Activated CD4-positive, CD25-positive, alpha-beta regulatory T cell treated with anti-CD3 and anti-CD28 coated beads, Interleukin-2, amount 50 U/mL, for 16 hours (primary cell): ENCODE results near the gene MAN1B1.

Experiments
- DNase-seq: peaks from one replicate; pipeline ENCODE4 v3.0.0-alpha.2; 2020; ENCODE audit warnings: low read depth, low spot score

The MAN1B1 gene

GRCh38 chr9:137086531-137087408 lies at the start of gene MAN1B1:
TSS of gene MAN1B1 (plus strand) at chr9:137086985. CDS start at chr9:137087000, 15 bp downstream.
- DNase-seq, result peak; percentile 96

DNA sequence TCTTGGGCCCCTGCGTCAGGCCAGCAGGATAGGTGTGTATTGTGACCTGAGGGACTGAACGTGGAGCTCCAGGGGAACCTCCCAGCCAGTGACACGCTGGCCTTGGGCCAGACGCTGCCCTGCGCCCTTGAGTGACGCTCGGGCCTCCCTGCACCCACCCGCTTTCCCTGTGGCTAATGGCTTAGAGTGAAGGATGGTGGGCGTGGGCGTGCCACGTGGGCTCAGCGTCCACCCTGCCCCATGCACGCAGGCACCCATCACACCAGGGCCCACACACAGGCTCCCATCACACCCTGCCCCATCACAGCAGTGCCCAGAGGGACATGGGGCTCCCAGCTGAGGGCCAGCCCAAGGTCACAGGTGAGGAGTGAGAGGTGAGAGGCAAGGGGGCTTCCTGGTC lies 49.8 kb upstream of the MAN1B1 start:
- DNase-seq, result no peak

GRCh38 chr9:137037483-137037882 lies 49.3 kb upstream of the MAN1B1 start:
- no peak for DNase-seq

DNA sequence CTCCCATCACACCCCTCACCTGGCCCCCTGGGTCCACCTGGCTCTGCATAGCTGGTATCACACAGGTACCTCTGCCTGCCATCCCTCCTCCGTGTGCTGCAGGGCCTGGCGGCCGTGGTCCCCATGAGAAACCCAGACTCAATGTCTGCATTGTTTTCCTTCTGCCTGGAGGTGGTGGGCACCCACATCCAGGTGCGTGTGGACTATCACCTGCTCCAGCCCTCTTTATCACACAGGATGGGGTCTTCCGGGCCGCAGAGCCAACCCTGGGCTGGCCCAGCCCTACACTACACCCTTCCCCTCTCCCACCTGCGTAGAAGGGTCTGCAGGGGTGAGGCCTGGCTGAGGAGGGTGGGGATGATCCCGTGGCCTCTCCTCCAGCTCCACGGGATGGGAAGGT lies 47.9 kb upstream of the MAN1B1 start:
- no peak for DNase-seq

- DNase-seq, result no peak
Observed at GRCh38 chr9:137039611-137040366, 47.0 kb upstream of the MAN1B1 start.

GRCh38 chr9:137040568-137040967 lies 46.2 kb upstream of the MAN1B1 start:
- no peak for DNase-seq

- DNase-seq, result no peak
Observed at GRCh38 chr9:137041124-137041523, 45.7 kb upstream of the MAN1B1 start.

- no peak for DNase-seq
Observed at GRCh38 chr9:137042751-137043727, 43.7 kb upstream of the MAN1B1 start.

- DNase-seq, result no peak
Observed at GRCh38 chr9:137044037-137044436, 42.7 kb upstream of the MAN1B1 start.

- DNase-seq, result no peak
Observed at GRCh38 chr9:137044502-137045177, 42.1 kb upstream of the MAN1B1 start.

- DNase-seq, result no peak
Observed at GRCh38 chr9:137045294-137046087, 41.3 kb upstream of the MAN1B1 start.

- no peak for DNase-seq
Observed at GRCh38 chr9:137046088-137046787, 40.5 kb upstream of the MAN1B1 start, which contains the start of gene NPDC1. TSS of gene NPDC1 (minus strand) at chr9:137046177. CDS start at chr9:137045989, 188 bp downstream.

- DNase-seq, result no peak
Observed at GRCh38 chr9:137048655-137049543, 37.9 kb upstream of the MAN1B1 start.

DNA sequence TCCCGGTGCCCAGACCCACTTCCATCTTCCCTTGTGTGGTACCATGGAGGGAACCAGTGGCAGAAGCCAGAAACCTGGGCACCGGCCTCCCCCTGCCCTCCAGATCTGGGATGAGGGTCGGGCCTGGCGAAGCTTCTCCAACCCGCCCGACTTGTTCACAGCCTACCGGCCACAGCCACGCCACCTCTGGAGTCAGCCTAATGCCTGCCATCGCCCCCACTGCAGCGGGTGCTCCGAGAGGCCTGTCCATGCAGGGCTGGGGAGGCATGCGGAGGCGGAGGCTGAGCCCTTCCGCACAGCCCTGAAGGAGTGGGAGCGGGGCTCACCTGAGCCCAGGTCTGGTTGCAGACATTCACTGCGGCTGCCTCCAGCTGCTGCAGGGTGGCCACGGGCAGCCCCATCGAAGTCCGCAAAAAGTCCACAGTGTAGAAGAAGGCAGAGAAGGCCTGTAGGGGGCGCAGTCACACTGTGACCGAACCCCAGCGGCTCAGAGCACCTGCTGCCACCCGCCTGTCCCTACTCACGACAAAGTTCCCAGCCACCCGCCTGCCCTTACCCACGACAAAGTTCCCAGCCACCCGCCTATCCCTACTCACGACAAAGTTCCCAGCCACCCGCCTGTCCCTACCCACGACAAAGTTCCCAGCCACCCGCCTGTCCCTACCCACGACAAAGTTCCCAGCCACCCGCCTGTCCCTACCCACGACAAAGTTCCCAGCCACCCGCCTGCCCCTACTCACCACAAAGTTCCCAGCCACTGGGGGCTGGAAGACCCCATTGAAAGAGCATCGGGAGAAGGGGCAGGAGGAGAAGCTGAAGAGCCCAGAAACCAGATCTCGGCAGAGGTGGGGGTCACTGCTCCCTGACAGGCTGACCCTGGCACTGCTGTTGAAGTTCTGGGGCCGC lies 37.0 kb upstream of the MAN1B1 start:
- no peak for DNase-seq

DNA sequence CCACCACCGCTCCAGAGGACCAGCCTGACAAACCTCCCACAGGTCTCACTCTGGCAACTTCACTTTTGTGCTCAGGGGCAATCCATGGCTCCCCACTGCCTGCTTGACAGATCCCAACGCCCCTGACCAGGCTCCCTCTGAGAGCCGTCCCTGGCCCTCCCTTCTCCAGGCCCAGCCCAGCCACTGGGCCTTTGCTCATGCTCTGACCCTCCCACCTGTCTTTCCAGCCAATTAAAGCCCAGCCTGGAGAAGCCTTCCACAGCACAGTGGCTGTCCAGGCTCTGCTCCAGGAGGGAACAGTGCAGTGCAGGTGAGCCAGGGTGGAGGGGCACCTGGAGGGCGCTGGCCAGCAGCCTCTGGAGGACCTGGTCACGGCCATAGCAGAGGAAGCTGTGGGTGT lies 36.2 kb upstream of the MAN1B1 start:
- no peak for DNase-seq

- DNase-seq, result no peak
Observed at GRCh38 chr9:137051145-137051724, 35.5 kb upstream of the MAN1B1 start.

GRCh38 chr9:137052293-137052692 lies 34.5 kb upstream of the MAN1B1 start:
- DNase-seq, result no peak
